Fibroblast of lung (primary cell): Measurements from ENCODE around the gene SDSL. TPM values are rescaled to one million over a fixed set of nuclear protein-coding genes. Genes with fewer than 3 reads are reported as not detected.

ENCODE experiments used
- DNase-seq, 2 donors: peaks; one replicate each; pipeline versions ENCODE4 v3.0.0 to v3.0.0-alpha.2; 2010; ENCODE audit warnings: low read depth in 2 of 2
- H2AFZ ChIP-seq: 2 replicates; pipeline ENCODE4 v1.5.1; 2012; ENCODE audit warnings: low read length, control low read depth, inconsistent platforms
- H3K27ac ChIP-seq: 2 replicates; pipeline ENCODE4 v1.5.1; 2011; ENCODE audit warnings: low read length, control low read depth; ENCODE audit not compliant: insufficient read depth
- H3K27me3 ChIP-seq: 2 replicates; pipeline ENCODE4 v1.5.1; 2011; ENCODE audit warnings: mild to moderate bottlenecking, low read length; ENCODE audit not compliant: control insufficient read depth, insufficient read depth
- H3K36me3 ChIP-seq: 2 replicates; pipeline ENCODE4 v1.5.1; 2011; ENCODE audit warnings: low read length; ENCODE audit not compliant: control insufficient read depth, insufficient read depth
- H3K4me1 ChIP-seq: 2 replicates; pipeline ENCODE4 v1.5.1; 2011; ENCODE audit warnings: low read length; ENCODE audit not compliant: control insufficient read depth, insufficient read depth; ENCODE audit errors: extremely low read depth
- H3K4me2 ChIP-seq: 2 replicates; pipeline ENCODE4 v1.5.1; 2011; ENCODE audit warnings: low read length, control low read depth; ENCODE audit not compliant: insufficient read depth; ENCODE audit errors: extremely low read depth
- H3K4me3 ChIP-seq, 4 experiments: fragments of 200-600 bp in 1 of 4; sonication (generic) in 1 of 4; replicated peaks in 1 of 4; 2 replicates each; pipeline ENCODE4 v1.5.1; 2011 to 2016; ENCODE audit warnings: low read length in 4 of 4, low read depth in 3 of 4, mild to moderate bottlenecking in 3 of 4, control low read depth in 2 of 4, inconsistent platforms in 1 of 4, mixed read lengths in 1 of 4; ENCODE audit not compliant: insufficient read depth in 1 of 4; ENCODE audit errors: control extremely low read depth in 1 of 4
- H3K79me2 ChIP-seq: 2 replicates; pipeline ENCODE4 v1.5.1; 2012; ENCODE audit warnings: mild to moderate bottlenecking, low read length, inconsistent platforms; ENCODE audit not compliant: control insufficient read depth, insufficient read depth
- H3K9ac ChIP-seq: 2 replicates; pipeline ENCODE4 v1.5.1; 2011; ENCODE audit warnings: mild to moderate bottlenecking, low read length, control low read depth; ENCODE audit not compliant: insufficient read depth
- H3K9me3 ChIP-seq: 2 replicates; pipeline ENCODE4 v1.5.1; 2012; ENCODE audit warnings: low read depth, low read length; ENCODE audit not compliant: control insufficient read depth, insufficient read depth
- H4K20me1 ChIP-seq: 2 replicates; pipeline ENCODE4 v1.5.1; 2011; ENCODE audit warnings: low read length; ENCODE audit not compliant: control insufficient read depth, insufficient read depth; ENCODE audit errors: extremely low read depth
- EZH2 ChIP-seq: IDR thresholded peaks from 2 replicates; pipeline ENCODE4 v1.5.1; 2012; ENCODE audit warnings: low read length, control low read depth, mild to moderate bottlenecking; ENCODE audit errors: missing control alignments
- polyA plus RNA-seq, 2 donors: library from polyadenylated mRNA; depleted of rRNA in 1 of 2; stranded (reverse) in 1 of 2; unstranded in 1 of 2; fragments of >200 nt; gene quantifications; 2 replicates each; pipeline ENCODE4 v1.2.1, GENCODE V29; 2011 to 2012; ENCODE audit warnings: missing spikeins in 1 of 2
- total RNA-seq: library from RNA; depleted of rRNA; stranded (reverse); fragments of >200 nt; gene quantifications from 2 replicates; pipeline ENCODE4 v1.2.1, GENCODE V29; 2014
- TF ChIP-seq, protein P1 (sequence below), 2 donors: IDR thresholded peaks in 1 of 2; conservative IDR thresholded peaks in 1 of 2; 1 replicate in 1 of 2; 2 replicates in 1 of 2; pipeline ENCODE4 v1.5.1; 2011 to 2012; ENCODE audit warnings: low read length in 2 of 2, control low read depth in 1 of 2, inconsistent platforms in 1 of 2, low read depth in 1 of 2, mild to moderate bottlenecking in 1 of 2

SDSL gene
- total and polyA plus RNA-seq, 2 donors (not counting 1 experiment from before 2014, with no cell fraction given), result 5.1 to 12.4 TPM

DNA sequence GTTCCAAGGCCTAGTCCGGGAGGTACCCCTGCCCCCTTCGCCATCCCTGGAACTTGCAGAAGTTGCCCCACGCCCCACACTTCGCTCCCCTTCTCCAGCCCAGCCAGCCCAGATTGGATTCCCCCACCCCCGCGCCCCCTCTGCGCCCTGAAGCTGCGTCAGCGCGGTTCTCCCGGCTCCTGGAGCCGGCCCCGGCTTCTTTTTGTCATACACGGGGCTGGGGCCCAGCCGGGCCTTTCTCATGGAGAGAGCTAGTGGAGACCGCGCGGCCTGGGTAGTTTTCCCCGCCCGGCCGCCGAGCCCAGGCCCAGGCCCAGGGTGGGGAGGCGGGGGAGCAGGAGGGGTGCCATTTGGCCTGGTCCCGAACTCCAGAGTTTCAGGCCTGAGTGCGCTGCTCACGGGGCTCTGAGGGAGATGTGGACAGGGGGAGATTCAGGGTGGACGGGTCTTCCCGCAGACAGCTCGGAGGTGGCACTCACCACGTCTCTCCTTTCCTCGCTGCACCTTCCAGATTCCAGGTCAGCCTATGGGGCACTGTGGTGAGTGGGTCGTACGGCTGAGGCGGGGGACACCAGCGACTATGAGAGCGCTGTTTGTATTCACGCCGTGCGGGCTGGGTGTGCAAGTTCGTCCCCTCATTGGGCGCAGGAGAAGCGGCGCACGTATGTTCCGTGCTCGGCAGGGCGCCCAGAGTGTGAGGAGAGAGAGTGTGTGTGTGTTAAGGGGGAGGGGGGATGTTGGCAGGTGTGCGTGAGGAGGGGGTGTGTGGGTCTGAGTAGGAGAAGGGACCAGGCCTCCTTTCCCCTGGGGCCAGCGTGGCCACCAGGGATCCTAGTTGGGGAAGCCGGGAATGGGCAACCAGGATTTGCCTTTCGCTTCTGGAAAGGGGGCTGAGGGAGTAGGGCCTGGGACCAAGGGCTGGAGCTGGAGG, 50.3 kb downstream of the SDSL start:
- Histone ChIP-seq H3K27ac (no peak overlapping the region), H2AFZ (no peak overlapping the region), H3K4me3 (no peak overlapping the region), H3K79me2 (no peaks in the 10 kb centered on the region), H3K9me3 (no peaks in the 10 kb centered on the region), H3K9ac (no peak overlapping the region), H3K27me3 (peaks cover 80% of the 10 kb centered on the region), H3K4me2 (no peak overlapping the region), H4K20me1 (no peaks in the 10 kb centered on the region), H3K4me1 (no peaks in the 10 kb centered on the region), H3K36me3 (no peaks in the 10 kb centered on the region)
- TF ChIP-seq, protein P1, sequence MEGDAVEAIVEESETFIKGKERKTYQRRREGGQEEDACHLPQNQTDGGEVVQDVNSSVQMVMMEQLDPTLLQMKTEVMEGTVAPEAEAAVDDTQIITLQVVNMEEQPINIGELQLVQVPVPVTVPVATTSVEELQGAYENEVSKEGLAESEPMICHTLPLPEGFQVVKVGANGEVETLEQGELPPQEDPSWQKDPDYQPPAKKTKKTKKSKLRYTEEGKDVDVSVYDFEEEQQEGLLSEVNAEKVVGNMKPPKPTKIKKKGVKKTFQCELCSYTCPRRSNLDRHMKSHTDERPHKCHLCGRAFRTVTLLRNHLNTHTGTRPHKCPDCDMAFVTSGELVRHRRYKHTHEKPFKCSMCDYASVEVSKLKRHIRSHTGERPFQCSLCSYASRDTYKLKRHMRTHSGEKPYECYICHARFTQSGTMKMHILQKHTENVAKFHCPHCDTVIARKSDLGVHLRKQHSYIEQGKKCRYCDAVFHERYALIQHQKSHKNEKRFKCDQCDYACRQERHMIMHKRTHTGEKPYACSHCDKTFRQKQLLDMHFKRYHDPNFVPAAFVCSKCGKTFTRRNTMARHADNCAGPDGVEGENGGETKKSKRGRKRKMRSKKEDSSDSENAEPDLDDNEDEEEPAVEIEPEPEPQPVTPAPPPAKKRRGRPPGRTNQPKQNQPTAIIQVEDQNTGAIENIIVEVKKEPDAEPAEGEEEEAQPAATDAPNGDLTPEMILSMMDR (conservative IDR thresholded peaks at IDR 0.05 in 1 of 2, IDR thresholded peaks at IDR 0.05 in 1 of 2; ENCODE audit: low read depth in 1 of 2, low read length in 2 of 2), result no peak
- no peak for TF ChIP-seq EZH2
- DNase-seq, result no peak

DNA sequence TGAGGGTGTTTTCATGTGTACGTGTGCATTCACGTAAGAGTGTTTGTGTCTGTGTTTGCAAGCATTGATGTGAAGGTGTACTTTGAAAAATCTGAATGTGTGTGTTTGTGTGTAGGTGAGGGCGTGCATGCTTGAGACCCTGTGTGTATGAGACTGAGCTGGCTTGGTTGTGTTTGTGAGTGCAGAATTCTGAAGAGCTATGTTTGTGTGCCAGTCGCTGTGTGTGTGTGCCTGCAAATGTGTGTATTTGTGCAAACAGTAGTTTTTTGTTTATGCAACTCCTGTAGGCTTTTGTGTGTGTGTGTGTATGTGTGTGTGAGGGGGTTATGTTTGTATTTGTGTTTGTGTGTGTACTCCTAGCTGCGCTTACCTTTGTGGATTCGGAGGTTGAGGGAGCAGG, 51.2 kb downstream of the SDSL start:
- no peak overlapping the region for H3K9ac ChIP-seq
- TF ChIP-seq EZH2, result no peak
- TF ChIP-seq, protein P1 (conservative IDR thresholded peaks at IDR 0.05 in 1 of 2, IDR thresholded peaks at IDR 0.05 in 1 of 2; ENCODE audit: low read depth in 1 of 2, low read length in 2 of 2), result no peak
- no peak overlapping the region for H3K4me2 ChIP-seq
- no peak for DNase-seq
- H4K20me1 ChIP-seq, result no peaks in the 10 kb centered on the region
- no peaks in the 10 kb centered on the region for H3K79me2 ChIP-seq
- H3K36me3 ChIP-seq, result no peaks in the 10 kb centered on the region
- H3K9me3 ChIP-seq, result no peaks in the 10 kb centered on the region
- H3K27me3 ChIP-seq, result peaks cover 80% of the 10 kb centered on the region
- no peaks in the 10 kb centered on the region for H3K4me1 ChIP-seq
- no peak overlapping the region for H3K4me3 ChIP-seq
- H3K27ac ChIP-seq, result no peak overlapping the region
- H2AFZ ChIP-seq, result no peak overlapping the region

DNA sequence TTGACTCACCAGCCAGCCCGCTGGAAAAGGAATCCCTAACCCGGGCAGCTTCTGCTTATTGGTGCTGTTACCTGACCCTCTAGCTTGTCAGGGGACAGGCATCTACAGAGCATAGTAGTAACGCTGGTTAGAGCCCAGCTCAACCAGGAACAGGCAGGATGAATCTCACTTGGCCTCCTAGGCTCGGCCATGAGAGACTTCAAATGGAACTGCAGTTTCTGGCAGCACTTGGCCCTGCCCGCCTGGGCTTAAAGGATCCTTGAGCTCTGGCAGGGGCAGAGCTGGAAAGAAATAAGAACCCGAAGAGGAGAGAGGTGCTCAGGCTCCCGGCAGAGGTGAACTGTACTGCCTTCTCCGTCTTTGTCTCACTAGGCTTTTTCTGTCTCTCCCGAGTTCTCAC, 51.8 kb downstream of the SDSL start:
- Histone ChIP-seq H3K4me2 (no peak overlapping the region), H4K20me1 (no peaks in the 10 kb centered on the region), H3K27ac (no peak overlapping the region), H3K9me3 (no peaks in the 10 kb centered on the region), H3K36me3 (no peaks in the 10 kb centered on the region), H3K4me1 (no peaks in the 10 kb centered on the region), H3K79me2 (no peaks in the 10 kb centered on the region), H3K9ac (no peak overlapping the region), H3K27me3 (peaks cover 79% of the 10 kb centered on the region), H3K4me3 (no peak overlapping the region), H2AFZ (no peak overlapping the region)
- TF ChIP-seq EZH2, result peak; percentile 7
- TF ChIP-seq, protein P1 (conservative IDR thresholded peaks at IDR 0.05 in 1 of 2, IDR thresholded peaks at IDR 0.05 in 1 of 2; ENCODE audit: low read depth in 1 of 2, low read length in 2 of 2), result no peak
- DNase-seq, result no peak
